ENCODE results near the gene ARHGAP26.
"Not testable (repeated sequence)": the region's sequence is repeated elsewhere in the genome, so short reads cannot be mapped to it uniquely, and the experiment has no call there.

ARHGAP26 gene

DNA sequence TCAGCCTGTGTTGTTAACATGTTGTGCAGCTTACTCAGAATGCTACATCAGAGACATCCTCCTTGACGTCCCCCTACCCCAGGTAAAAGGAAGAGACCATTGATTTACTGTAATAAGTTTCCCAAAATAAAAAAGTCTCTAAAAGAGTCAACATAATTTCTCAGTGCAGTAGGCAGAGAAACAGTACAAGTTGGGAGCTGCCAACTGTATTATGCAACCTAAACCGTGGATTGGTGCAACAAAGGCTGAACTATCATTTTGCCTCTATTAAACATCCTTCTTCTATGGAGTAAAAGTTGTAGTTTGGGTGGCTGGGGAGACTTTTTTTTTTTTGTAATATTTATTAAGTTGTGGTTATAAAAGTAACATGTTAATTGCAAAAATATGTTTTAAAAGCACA, 425.3 kb downstream of the ARHGAP26 start:
- Histone ChIP-seq H3K4me1 (ENCODE audit: control insufficient read depth in 5 of 5, insufficient read depth in 5 of 5, low read length in 5 of 5) (peaks cover 3 to 46% (median 26%) of the 10 kb centered on the region in 5 donors), H3K9me3 (ENCODE audit: control insufficient read depth in 5 of 5, low read length in 5 of 5) (peaks cover 0 to 5% (median 2%) of the 10 kb centered on the region in 5 donors), H3K27me3 (ENCODE audit: control insufficient read depth in 5 of 5, insufficient read depth in 4 of 5, low read length in 5 of 5) (no peaks in the 10 kb centered on the region), H3K4me3 (ENCODE audit: low read depth in 1 of 5, low read length in 5 of 5) (no peak overlapping the region), H3K36me3 (ENCODE audit: control insufficient read depth in 5 of 5, insufficient read depth in 5 of 5, low read length in 5 of 5) (no peaks in the 10 kb centered on the region), H3K9ac (ENCODE audit: low read length in 5 of 5) (peak overlapping the region in 1 of 5 donors; percentile 21), H3K27ac (ENCODE audit: low read depth, low read length) (peak overlapping the region; percentile 45)

DNA sequence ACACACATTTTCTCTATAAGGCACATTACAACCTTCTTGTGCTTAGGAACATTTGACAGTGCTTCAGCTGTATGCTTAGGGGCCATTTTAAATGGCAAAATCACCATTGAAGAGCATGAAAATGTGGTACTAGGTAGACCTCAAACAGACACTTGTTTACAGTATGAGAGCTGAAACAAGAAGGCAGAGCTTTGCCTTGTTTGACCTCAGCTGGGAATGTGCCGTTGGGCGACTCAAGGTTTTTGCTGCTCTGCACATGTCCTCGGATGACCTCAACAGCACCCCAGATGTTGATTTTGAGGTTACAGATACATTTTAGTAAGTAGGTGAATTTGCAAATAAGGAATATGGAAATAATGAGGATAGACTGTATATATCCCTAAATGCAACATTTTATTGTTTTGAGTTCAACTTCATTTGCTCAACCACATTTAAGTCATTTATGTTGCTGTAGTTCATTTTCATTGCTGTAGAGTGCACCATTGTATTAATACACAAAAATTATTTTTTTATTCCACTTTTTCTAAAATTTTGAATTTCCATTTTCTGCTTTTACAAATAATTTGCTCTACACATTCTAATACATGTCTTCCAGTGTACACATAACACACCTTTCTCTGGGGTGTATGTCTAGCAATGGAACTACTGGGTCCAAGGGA, 426.6 kb downstream of the ARHGAP26 start:
- Histone ChIP-seq H3K4me1 (ENCODE audit: control insufficient read depth in 5 of 5, insufficient read depth in 5 of 5, low read length in 5 of 5) (peaks cover 3 to 52% (median 33%) of the 10 kb centered on the region in 5 donors), H3K9me3 (ENCODE audit: control insufficient read depth in 5 of 5, low read length in 5 of 5) (peaks cover 0 to 2% (median 0%) of the 10 kb centered on the region in 5 donors), H3K27me3 (ENCODE audit: control insufficient read depth in 5 of 5, insufficient read depth in 4 of 5, low read length in 5 of 5) (no peaks in the 10 kb centered on the region), H3K36me3 (ENCODE audit: control insufficient read depth in 5 of 5, insufficient read depth in 5 of 5, low read length in 5 of 5) (no peaks in the 10 kb centered on the region), H3K4me3 (ENCODE audit: low read depth in 1 of 5, low read length in 5 of 5) (no peak overlapping the region), H3K9ac (ENCODE audit: low read length in 5 of 5) (no peak overlapping the region), H3K27ac (ENCODE audit: low read depth, low read length) (no peak overlapping the region)

DNA sequence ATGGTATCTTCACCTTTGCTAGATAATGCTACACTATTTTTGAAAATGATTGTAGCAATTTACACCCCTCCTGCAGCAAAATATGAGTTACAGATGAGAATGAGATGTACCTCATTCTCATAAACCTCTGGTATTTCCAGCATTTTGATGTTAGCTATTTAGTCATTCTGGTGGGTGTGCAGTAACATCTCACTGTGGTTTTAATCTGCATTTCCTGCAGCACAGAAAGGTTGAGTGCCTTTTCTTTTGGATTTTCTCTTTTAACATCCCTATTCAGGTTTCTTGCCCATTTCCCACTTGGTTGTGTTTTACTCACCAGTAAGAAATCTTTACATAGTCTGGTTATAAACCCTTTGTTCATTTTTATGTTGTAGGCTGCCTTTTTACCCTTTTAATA, 427.1 kb downstream of the ARHGAP26 start:
- no peak overlapping the region for H3K4me3 ChIP-seq (ENCODE audit: low read depth in 1 of 5, low read length in 5 of 5)
- H3K27ac ChIP-seq (ENCODE audit: low read depth, low read length), result no peak overlapping the region
- H3K36me3 ChIP-seq (ENCODE audit: control insufficient read depth in 5 of 5, insufficient read depth in 5 of 5, low read length in 5 of 5), result no peaks in the 10 kb centered on the region
- peaks cover 0 to 2% (median 0%) of the 10 kb centered on the region in 5 donors for H3K9me3 ChIP-seq (ENCODE audit: control insufficient read depth in 5 of 5, low read length in 5 of 5)
- peaks cover 3 to 52% (median 31%) of the 10 kb centered on the region in 5 donors for H3K4me1 ChIP-seq (ENCODE audit: control insufficient read depth in 5 of 5, insufficient read depth in 5 of 5, low read length in 5 of 5)
- H3K9ac ChIP-seq (ENCODE audit: low read length in 5 of 5), result no peak overlapping the region
- H3K27me3 ChIP-seq (ENCODE audit: control insufficient read depth in 5 of 5, insufficient read depth in 4 of 5, low read length in 5 of 5), result no peaks in the 10 kb centered on the region

DNA sequence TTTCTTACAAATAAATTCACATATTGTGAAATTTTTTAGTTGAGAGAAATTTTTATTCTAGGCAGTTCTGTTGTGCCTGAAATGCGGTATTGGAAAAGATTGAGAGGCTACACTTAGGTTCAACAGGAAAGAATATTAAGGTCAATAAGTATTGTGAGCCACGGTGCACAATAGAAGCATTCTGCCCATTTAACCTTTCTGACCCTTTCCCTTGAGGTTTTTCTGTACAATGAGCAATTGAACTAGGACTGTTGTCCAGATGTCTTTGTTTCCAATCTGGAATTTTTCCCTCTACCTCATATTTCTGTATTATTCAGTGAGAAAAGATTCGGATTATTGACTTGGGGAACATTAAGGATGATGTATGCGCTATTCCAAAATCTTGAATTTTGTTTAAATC, 428.2 kb downstream of the ARHGAP26 start:
- Histone ChIP-seq H3K27me3 (ENCODE audit: control insufficient read depth in 5 of 5, insufficient read depth in 4 of 5, low read length in 5 of 5) (no peaks in the 10 kb centered on the region), H3K9me3 (ENCODE audit: control insufficient read depth in 5 of 5, low read length in 5 of 5) (peaks cover 0 to 2% (median 0%) of the 10 kb centered on the region in 5 donors), H3K27ac (ENCODE audit: low read depth, low read length) (no peak overlapping the region), H3K4me1 (ENCODE audit: control insufficient read depth in 5 of 5, insufficient read depth in 5 of 5, low read length in 5 of 5) (peaks cover 3 to 52% (median 26%) of the 10 kb centered on the region in 5 donors), H3K36me3 (ENCODE audit: control insufficient read depth in 5 of 5, insufficient read depth in 5 of 5, low read length in 5 of 5) (no peaks in the 10 kb centered on the region), H3K9ac (ENCODE audit: low read length in 5 of 5) (no peak overlapping the region), H3K4me3 (ENCODE audit: low read depth in 1 of 5, low read length in 5 of 5) (no peak overlapping the region)

DNA sequence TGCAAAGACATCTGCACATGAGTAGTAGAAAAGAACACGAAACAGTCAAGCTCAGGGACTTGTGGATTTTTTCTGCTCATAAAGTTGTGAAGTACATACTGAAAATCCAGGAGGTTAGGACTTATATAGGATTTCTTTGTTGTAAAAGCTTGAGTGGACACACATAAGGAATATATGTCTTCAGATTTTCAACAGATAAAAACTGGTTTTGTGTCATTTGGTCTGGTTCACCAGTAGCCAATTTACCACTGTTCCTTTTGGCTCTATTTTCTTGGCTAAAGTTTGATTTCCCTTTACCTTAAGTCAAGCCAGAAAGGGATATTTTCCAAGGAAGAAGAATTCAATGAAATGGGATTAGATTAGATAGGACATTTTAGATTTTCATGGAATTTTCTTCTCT, 429.0 kb downstream of the ARHGAP26 start:
- no peak overlapping the region for H3K27ac ChIP-seq (ENCODE audit: low read depth, low read length)
- H3K9ac ChIP-seq (ENCODE audit: low read length in 5 of 5), result no peak overlapping the region
- no peak overlapping the region for H3K4me3 ChIP-seq (ENCODE audit: low read depth in 1 of 5, low read length in 5 of 5)
- H3K27me3 ChIP-seq (ENCODE audit: control insufficient read depth in 5 of 5, insufficient read depth in 4 of 5, low read length in 5 of 5), result no peaks in the 10 kb centered on the region
- peaks cover 3 to 52% (median 26%) of the 10 kb centered on the region in 5 donors for H3K4me1 ChIP-seq (ENCODE audit: control insufficient read depth in 5 of 5, insufficient read depth in 5 of 5, low read length in 5 of 5)
- H3K9me3 ChIP-seq (ENCODE audit: control insufficient read depth in 5 of 5, low read length in 5 of 5), result peaks cover 0 to 2% (median 0%) of the 10 kb centered on the region in 5 donors
- H3K36me3 ChIP-seq (ENCODE audit: control insufficient read depth in 5 of 5, insufficient read depth in 5 of 5, low read length in 5 of 5), result no peaks in the 10 kb centered on the region

DNA sequence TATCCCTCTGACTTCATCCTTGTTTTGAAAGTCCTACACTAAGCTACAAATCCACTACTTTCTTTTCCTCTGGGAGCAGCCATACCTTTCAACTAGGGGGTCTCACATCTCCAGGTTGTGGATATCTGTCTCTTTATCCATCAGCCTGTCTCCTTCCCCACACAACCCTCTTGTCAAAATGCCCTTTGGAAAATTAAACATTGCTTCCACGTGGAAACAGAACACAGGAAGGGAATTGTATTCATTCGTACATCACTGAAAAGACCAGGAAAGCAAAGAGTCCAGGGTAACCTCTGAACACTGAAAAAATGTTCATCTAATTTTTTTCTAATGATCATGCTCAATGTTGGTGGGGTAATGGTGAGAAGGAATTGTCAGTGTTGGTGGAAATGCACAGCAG, 429.7 kb downstream of the ARHGAP26 start:
- H3K9ac ChIP-seq (ENCODE audit: low read length in 5 of 5), result no peak overlapping the region
- no peaks in the 10 kb centered on the region for H3K36me3 ChIP-seq (ENCODE audit: control insufficient read depth in 5 of 5, insufficient read depth in 5 of 5, low read length in 5 of 5)
- no peak overlapping the region for H3K27ac ChIP-seq (ENCODE audit: low read depth, low read length)
- H3K27me3 ChIP-seq (ENCODE audit: control insufficient read depth in 5 of 5, insufficient read depth in 4 of 5, low read length in 5 of 5), result no peaks in the 10 kb centered on the region
- peaks cover 0 to 2% (median 0%) of the 10 kb centered on the region in 5 donors for H3K9me3 ChIP-seq (ENCODE audit: control insufficient read depth in 5 of 5, low read length in 5 of 5)
- H3K4me3 ChIP-seq (ENCODE audit: low read depth in 1 of 5, low read length in 5 of 5), result no peak overlapping the region
- H3K4me1 ChIP-seq (ENCODE audit: control insufficient read depth in 5 of 5, insufficient read depth in 5 of 5, low read length in 5 of 5), result peaks cover 2 to 51% (median 23%) of the 10 kb centered on the region in 5 donors

DNA sequence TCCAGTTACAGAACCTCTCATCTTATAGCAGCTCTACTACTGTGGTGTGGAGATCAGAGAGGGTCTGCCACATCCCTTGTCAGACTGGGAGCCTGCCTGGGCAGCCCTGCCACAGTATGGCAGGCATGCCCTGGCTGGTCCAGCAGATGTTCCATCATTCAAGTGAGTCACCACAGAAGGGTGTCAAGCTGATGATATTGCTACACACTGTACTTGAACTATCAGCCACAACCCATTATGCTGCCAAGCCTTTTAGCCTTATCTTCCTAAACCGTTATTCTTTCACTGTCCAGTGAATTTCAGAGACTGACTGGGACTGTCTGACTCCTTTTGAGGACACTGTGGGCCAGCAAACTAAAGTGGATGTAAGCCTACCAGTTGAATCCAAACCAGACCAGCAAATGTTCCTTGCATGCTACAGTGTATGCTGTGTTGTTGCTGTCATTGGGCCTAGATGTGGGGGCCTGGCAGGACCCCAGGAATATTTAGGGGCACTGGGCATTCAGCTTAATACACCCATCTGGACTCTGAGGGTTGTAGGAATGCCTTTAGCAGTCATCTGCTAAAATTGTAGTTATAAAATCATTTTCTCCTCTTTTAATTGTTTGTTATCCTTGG, 430.7 kb downstream of the ARHGAP26 start:
- Histone ChIP-seq H3K27ac (ENCODE audit: low read depth, low read length) (no peak overlapping the region), H3K4me1 (ENCODE audit: control insufficient read depth in 5 of 5, insufficient read depth in 5 of 5, low read length in 5 of 5) (peaks cover 0 to 49% (median 18%) of the 10 kb centered on the region in 5 donors), H3K9me3 (ENCODE audit: control insufficient read depth in 5 of 5, low read length in 5 of 5) (peaks cover 0 to 2% (median 0%) of the 10 kb centered on the region in 5 donors)

DNA sequence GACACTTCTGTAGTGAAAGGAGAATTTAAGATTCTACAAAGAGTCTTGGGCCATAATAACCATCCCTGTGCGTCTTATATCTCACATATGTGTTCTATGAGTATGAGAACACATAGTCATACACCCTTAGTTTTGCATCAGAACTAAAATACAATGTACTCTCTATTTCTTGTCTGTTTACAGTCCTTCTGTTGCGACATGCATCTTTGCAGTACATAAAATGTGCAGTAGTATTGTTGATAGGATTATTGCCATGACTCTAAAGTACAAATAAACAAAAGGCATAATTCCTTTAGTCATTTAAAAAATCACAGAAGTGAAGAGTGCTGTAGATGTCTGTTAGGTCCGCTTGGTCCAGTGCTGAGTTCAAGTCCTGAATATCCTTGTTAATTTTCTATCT, 431.4 kb downstream of the ARHGAP26 start:
- H3K27ac ChIP-seq (ENCODE audit: low read depth, low read length), result no peak overlapping the region

More for the DNA sequence above, 430.7 kb downstream of the ARHGAP26 start:
- H3K9ac ChIP-seq (ENCODE audit: low read length in 5 of 5), result no peak overlapping the region
- H3K36me3 ChIP-seq (ENCODE audit: control insufficient read depth in 5 of 5, insufficient read depth in 5 of 5, low read length in 5 of 5), result no peaks in the 10 kb centered on the region
- H3K27me3 ChIP-seq (ENCODE audit: control insufficient read depth in 5 of 5, insufficient read depth in 4 of 5, low read length in 5 of 5), result no peaks in the 10 kb centered on the region
- no peak overlapping the region for H3K4me3 ChIP-seq (ENCODE audit: low read depth in 1 of 5, low read length in 5 of 5)

DNA sequence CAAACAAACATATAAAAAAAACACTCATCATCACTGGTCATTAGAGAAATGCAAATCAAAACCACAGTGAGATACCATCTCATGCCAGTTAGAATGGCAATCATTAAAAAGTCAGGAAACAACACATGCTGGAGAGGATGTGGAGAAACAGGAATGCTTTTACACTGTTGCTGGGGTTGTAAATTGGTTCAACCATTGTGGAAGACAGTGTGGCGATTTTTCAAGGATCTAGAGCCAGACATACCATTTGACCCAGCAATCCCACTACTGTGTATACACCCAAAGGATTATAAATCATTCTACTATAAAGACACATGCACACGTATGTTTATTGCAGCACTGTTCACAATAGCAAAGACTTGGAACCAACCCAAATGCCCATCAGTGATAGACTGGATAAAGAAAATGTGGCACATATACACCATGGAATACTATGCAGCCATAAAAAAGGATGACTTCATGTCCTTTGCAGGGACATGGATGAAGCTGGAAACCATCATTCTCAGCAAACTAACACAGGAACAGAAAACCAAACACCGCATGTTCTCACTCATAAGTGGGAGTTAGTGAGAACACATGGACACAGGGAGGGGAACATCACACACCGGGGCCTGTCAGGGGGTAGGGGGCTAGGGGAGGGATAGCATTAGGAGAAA, 433.3 kb downstream of the ARHGAP26 start:
- not testable (repeated sequence) for H3K9ac ChIP-seq (ENCODE audit: low read length in 5 of 5); H3K9me3 ChIP-seq (ENCODE audit: control insufficient read depth in 5 of 5, low read length in 5 of 5); H3K4me3 ChIP-seq (ENCODE audit: low read depth in 1 of 5, low read length in 5 of 5); H3K27me3 ChIP-seq (ENCODE audit: control insufficient read depth in 5 of 5, insufficient read depth in 4 of 5, low read length in 5 of 5); H3K36me3 ChIP-seq (ENCODE audit: control insufficient read depth in 5 of 5, insufficient read depth in 5 of 5, low read length in 5 of 5); H3K27ac ChIP-seq (ENCODE audit: low read depth, low read length)
- H3K4me1 ChIP-seq (ENCODE audit: control insufficient read depth in 5 of 5, insufficient read depth in 5 of 5, low read length in 5 of 5), result peaks cover 4 to 56% (median 32%) of the 10 kb centered on the region in 5 donors

More for the DNA sequence above, 431.4 kb downstream of the ARHGAP26 start:
- Histone ChIP-seq H3K27me3 (ENCODE audit: control insufficient read depth in 5 of 5, insufficient read depth in 4 of 5, low read length in 5 of 5) (no peaks in the 10 kb centered on the region), H3K9me3 (ENCODE audit: control insufficient read depth in 5 of 5, low read length in 5 of 5) (peaks cover 0 to 2% (median 0%) of the 10 kb centered on the region in 5 donors), H3K4me3 (ENCODE audit: low read depth in 1 of 5, low read length in 5 of 5) (no peak overlapping the region), H3K9ac (ENCODE audit: low read length in 5 of 5) (no peak overlapping the region), H3K36me3 (ENCODE audit: control insufficient read depth in 5 of 5, insufficient read depth in 5 of 5, low read length in 5 of 5) (no peaks in the 10 kb centered on the region), H3K4me1 (ENCODE audit: control insufficient read depth in 5 of 5, insufficient read depth in 5 of 5, low read length in 5 of 5) (peaks cover 0 to 49% (median 16%) of the 10 kb centered on the region in 5 donors)
